ENCODE results near the gene FHL5. TPM values are rescaled to one million over a fixed set of nuclear protein-coding genes. Genes with fewer than 3 reads are reported as not detected.

Gene FHL5
- total and polyA plus RNA-seq, 7 donors, result 0.60 to 12.7 (median 6.8) TPM; not detected in 1

DNA sequence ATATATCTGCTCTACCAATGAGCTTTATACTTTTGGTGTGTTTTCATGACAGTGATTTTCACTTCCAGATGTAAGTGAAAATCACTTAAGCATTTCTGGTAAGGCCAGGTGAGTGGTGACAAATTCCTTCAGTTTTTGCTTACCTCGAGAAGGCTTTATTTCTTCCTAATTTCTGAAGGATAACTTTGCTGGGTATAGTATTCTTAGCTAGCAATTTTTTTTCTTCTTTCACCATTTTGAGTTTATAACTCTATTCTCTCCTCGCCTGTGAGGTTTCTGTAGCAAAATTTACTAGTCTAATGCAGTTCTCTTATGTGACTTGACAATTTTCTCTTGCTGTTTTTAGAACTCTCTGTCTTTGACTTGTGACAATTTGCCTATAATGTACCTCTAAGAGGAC is 7.1 kb downstream of the FHL5 start:
- no peak for DNase-seq
- Histone ChIP-seq H3K27ac (no peak overlapping the region), H3K4me3 (no peak overlapping the region), H3K27me3 (no peaks in the 10 kb centered on the region), H3K36me3 (no peaks in the 10 kb centered on the region), H3K4me1 (no peaks in the 10 kb centered on the region), H3K9me3 (peaks cover 0 to 6% (median 4%) of the 10 kb centered on the region in 4 donors)
- TF ChIP-seq, protein P1, sequence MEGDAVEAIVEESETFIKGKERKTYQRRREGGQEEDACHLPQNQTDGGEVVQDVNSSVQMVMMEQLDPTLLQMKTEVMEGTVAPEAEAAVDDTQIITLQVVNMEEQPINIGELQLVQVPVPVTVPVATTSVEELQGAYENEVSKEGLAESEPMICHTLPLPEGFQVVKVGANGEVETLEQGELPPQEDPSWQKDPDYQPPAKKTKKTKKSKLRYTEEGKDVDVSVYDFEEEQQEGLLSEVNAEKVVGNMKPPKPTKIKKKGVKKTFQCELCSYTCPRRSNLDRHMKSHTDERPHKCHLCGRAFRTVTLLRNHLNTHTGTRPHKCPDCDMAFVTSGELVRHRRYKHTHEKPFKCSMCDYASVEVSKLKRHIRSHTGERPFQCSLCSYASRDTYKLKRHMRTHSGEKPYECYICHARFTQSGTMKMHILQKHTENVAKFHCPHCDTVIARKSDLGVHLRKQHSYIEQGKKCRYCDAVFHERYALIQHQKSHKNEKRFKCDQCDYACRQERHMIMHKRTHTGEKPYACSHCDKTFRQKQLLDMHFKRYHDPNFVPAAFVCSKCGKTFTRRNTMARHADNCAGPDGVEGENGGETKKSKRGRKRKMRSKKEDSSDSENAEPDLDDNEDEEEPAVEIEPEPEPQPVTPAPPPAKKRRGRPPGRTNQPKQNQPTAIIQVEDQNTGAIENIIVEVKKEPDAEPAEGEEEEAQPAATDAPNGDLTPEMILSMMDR (IDR thresholded peaks at IDR 0.05), result no peak
- TF ChIP-seq EP300 (IDR thresholded peaks at IDR 0.05), result no peak
- no peak for TF ChIP-seq POLR2A (IDR thresholded peaks at IDR 0.05)
- TF ChIP-seq POLR2AphosphoS5 (IDR thresholded peaks at IDR 0.05), result no peak
- intact Hi-C loops (cut with DNase I), result no loop called here
- WGBS, 2 donors, result 71 to 85% methylated on average over 2 of the region's 2 CpGs

DNA sequence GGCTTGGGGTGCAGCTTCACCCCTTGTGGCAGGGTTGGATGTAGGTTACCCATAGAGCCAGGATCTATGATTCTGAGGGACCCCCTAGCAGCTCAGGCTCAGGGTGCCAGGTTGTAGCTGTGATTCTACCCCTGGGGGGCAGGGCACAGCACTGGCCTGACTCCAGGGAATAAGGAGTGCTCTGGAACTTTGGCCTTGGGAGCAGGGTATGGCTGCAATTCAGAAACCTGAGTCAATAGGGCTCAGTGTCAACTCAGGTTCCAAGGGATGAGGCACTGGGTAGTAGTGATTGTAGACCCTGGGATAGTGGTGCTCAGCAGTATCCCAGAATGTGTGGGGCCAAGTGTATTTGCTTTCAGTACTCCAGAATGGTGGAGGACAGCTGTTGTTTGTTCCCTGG is 8.6 kb downstream of the FHL5 start:
- intact Hi-C loops (cut with DNase I), result no loop called here
- no peaks in the 10 kb centered on the region for H3K27me3 ChIP-seq
- TF ChIP-seq, protein P1 (IDR thresholded peaks at IDR 0.05), result no peak
- no peak for TF ChIP-seq POLR2AphosphoS5 (IDR thresholded peaks at IDR 0.05)
- no peak for TF ChIP-seq EP300 (IDR thresholded peaks at IDR 0.05)
- peaks cover 0 to 6% (median 4%) of the 10 kb centered on the region in 4 donors for H3K9me3 ChIP-seq
- no peak overlapping the region for H3K4me3 ChIP-seq
- no peak for DNase-seq
- H3K27ac ChIP-seq, result no peak overlapping the region
- H3K4me1 ChIP-seq, result no peaks in the 10 kb centered on the region
- no peaks in the 10 kb centered on the region for H3K36me3 ChIP-seq

DNA sequence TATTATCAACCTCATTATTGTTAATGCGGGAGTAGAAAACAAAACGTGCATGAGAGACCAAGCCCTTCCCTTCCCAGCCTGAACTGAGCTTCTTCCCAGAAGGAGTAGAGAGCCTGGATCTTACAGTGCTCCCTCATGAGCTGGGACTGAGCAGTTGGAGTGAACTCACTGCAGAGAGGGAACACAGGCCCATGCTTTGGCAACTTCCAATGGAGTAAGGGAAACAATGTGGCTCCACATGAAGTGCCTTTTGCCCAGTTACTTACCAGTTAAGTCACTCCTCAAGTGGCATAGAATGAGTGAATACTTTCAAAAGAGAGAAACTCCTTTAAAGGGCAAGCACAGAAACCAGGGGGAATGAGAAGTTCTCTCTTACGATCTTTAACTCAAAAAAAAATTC is 12.4 kb downstream of the FHL5 start:
- H3K27ac ChIP-seq, result no peak overlapping the region
- intact Hi-C loops (cut with DNase I), result no loop called here
- H3K36me3 ChIP-seq, result no peaks in the 10 kb centered on the region
- peaks cover 0 to 3% (median 1%) of the 10 kb centered on the region in 4 donors for H3K9me3 ChIP-seq
- H3K4me3 ChIP-seq, result no peak overlapping the region
- H3K4me1 ChIP-seq, result no peaks in the 10 kb centered on the region
- no peaks in the 10 kb centered on the region for H3K27me3 ChIP-seq
- TF ChIP-seq, protein P1 (IDR thresholded peaks at IDR 0.05), result no peak
- TF ChIP-seq EP300 (IDR thresholded peaks at IDR 0.05), result no peak
- TF ChIP-seq POLR2A (IDR thresholded peaks at IDR 0.05), result no peak
- no peak for TF ChIP-seq POLR2AphosphoS5 (IDR thresholded peaks at IDR 0.05)
- no peak for DNase-seq
- 80 to 91% methylated on average over 3 of the region's 3 CpGs for WGBS, 2 donors

DNA sequence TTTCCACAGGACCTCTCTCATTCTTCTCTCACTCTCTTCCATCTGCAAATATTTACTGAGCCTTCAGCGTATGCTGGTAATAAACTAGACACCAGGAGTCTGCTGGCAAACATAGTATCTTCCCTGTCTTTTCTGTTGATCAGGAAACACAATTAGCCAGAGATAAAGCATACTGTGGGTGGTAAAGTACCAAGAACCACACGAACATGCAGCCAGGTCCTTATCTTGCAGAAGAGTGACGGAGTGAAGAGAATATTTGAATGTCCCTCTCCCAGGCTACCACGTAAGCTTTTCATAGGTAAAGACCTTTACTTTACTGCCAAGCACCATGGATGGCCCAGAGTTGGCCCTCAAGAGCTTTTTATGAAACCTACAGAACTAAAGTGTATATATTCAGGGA is 13.3 kb downstream of the FHL5 start:
- H3K4me1 ChIP-seq, result no peaks in the 10 kb centered on the region
- no peak for DNase-seq
- intact Hi-C loops (cut with DNase I), result no loop called here
- H3K36me3 ChIP-seq, result no peaks in the 10 kb centered on the region
- 26 to 56% methylated on average over 4 of the region's 4 CpGs for WGBS, 2 donors
- no peak overlapping the region for H3K27ac ChIP-seq
- no peaks in the 10 kb centered on the region for H3K27me3 ChIP-seq
- TF ChIP-seq POLR2AphosphoS5 (IDR thresholded peaks at IDR 0.05) (no peak), EP300 (IDR thresholded peaks at IDR 0.05) (no peak), POLR2A (IDR thresholded peaks at IDR 0.05) (no peak)
- TF ChIP-seq, protein P1 (IDR thresholded peaks at IDR 0.05), result no peak
- H3K4me3 ChIP-seq, result no peak overlapping the region
- H3K9me3 ChIP-seq, result peaks cover 0 to 2% (median 0%) of the 10 kb centered on the region in 4 donors

DNA sequence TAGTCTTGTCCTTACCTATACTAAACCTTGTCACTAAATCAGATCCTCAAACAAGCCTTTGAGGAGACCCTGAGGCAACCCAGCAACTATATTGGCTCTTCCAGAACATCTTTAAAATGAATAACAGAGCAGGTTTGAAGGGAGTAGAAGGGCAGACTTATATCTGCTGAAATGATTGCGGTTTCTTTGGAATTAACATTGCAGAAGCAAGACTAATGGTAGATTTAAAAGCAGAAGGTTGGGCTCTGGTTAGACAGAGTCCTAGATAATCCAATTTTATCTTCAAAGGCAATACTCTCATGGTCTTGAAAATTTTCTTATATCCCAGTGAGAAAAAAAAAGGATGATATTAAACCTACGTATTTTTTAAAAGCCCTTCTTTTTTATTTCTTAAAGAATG is 19.1 kb downstream of the FHL5 start:
- TF ChIP-seq EP300 (IDR thresholded peaks at IDR 0.05) (no peak), POLR2AphosphoS5 (IDR thresholded peaks at IDR 0.05) (no peak), POLR2A (IDR thresholded peaks at IDR 0.05) (no peak)
- TF ChIP-seq, protein P1 (IDR thresholded peaks at IDR 0.05), result no peak
- no peaks in the 10 kb centered on the region for H3K9me3 ChIP-seq
- 89 to 90% methylated on average over 2 of the region's 2 CpGs for WGBS, 2 donors
- no peak overlapping the region for H3K27ac ChIP-seq
- intact Hi-C loops (cut with DNase I), result no loop called here
- H3K4me1 ChIP-seq, result no peaks in the 10 kb centered on the region
- H3K27me3 ChIP-seq, result no peaks in the 10 kb centered on the region
- H3K36me3 ChIP-seq, result no peaks in the 10 kb centered on the region
- H3K4me3 ChIP-seq, result no peak overlapping the region
- no peak for DNase-seq

All from sigmoid colon (tissue), 7 donors.